GM10847 (cell line): ENCODE measurements around the gene ARHGAP18.

Experiments used
- POLR2A ChIP-seq: IDR thresholded peaks from 2 replicates; pipeline ENCODE4 v1.6.1; 2011; ENCODE audit not compliant: insufficient read length; ENCODE audit errors: extremely low read depth

The ARHGAP18 gene

DNA sequence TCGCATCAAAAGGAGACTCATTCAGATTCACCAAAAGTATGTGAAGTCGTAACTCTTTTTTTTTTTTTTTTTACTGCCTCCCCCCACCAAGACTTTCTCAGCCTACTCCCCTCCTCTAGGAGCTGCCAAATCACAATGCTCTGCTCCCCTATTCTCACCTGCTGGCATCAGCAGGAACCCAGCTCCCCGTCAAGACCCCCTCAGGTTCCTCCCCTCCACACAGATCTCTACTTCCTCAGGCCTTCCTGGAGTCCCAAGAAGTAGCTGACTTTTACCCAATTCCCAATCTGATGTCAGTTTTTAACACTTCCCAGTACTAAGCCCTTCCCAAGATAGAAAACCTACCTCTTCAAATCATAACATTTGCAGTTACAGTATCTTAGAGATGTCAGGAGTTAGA, 39.3 kb downstream of the ARHGAP18 start:
- TF ChIP-seq POLR2A: no peak

DNA sequence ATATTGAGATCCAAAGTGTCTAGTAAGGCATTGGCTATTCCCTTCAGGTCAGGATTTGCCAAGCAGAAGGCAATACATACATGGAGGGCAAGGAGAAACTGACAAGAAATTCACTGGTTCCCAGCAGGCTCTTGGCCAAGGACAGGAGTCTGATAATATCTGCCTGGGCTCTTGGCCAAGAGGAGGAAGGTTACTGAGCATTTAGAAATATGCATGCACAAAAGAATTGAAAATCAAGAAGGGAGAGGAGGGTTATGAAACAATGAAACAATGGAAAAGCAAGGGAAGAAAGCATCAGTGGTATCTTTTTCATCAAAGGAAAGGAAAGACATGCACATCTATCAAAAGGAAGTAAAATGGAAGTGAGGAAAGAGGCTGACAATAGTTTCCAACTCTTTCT, 42.4 kb downstream of the ARHGAP18 start:
- TF ChIP-seq POLR2A: no peak

DNA sequence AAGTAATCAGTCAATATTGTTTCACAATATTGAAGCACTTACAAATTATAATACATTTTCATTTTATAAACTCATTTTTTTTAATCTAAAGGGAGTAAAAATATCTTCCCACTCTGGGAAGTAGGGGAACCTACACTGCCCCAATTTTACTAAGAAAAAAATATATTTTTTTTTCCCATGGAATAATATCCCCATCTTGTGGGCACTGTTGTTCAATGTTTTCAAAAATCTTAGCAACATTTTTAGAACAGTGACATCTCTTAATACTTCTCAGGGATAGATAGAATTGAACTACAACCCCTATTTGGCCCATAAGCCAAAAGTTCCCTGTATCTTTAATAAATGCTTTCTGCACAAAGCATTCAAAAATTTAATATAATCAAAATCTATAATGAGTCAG, 42.9 kb downstream of the ARHGAP18 start:
- TF ChIP-seq POLR2A: no peak

DNA sequence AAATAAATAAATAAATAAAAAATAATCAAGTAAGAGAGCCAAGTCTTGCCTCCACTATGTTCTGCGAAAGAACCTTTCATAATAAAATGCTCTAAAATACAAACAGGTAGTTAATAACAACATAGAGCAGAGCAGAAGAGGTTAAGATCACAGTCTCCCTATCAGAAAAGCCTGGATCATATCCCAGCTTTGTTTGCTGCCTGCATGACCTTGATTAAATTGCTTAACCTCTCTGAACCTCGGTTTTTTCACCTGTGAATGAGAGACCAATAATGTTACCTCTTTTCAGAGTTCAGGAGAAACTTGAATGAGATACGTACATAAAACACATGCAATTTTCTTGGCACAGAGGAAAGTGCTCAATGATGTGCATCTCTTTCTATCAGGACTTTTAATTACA, 44.4 kb downstream of the ARHGAP18 start:
- no peak for TF ChIP-seq POLR2A

DNA sequence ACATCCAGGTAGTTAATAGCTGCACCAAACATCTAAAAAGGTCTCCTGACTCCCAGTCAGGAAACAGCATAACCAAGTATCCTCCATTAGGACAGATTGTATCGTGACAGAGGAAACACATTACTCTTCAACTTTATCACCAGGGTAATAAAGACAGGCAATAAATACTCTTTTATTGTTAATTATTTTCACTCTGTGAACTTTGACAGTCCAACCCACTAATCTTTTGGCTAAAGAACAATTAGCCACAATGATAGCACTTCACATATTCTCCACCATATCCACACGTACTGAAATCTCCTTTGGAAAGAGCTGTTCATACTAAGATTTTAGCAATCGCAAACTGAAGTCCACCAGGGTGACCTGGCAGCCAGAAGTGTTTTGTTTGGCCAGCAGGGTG, 46.4 kb downstream of the ARHGAP18 start:
- TF ChIP-seq POLR2A: no peak

DNA sequence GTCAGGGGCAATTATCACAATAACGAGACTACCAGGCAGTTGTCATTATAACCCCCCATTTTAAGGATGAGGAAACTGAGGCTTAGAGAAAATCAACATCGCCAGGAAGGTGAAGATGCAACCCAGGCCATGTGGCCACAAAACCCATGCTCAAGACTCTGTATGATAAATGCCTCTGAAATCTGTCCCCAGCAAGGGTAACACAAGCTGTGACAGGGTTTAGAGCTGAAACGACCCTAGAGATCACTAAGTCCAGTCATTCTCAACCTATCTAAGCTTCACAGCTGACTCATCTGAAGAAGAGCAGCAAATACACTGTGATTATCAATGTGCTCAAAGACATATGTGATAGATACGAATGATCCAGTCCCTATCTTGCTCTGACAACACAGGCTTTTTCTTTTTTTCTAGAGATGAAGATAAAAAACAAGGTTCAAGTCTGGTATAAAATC, 47.0 kb downstream of the ARHGAP18 start:
- TF ChIP-seq POLR2A: no peak

DNA sequence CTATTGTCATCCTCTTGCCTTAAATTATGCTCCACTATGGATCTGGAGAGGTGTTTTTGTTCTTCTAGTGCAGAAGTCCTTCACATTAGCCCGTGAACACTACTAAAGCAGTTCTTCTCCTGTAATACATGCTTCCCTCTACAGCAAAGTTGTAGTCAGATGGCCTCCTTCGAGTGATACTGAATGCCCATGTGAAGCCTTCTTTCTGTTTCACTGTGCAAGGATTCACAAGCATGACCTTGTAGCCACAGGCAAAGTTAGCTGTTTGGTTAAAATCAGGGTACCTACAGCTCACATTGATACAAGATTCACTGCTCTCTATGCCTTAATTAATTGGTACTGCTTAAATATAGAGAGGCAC, 47.6 kb downstream of the ARHGAP18 start:
- no peak for TF ChIP-seq POLR2A

DNA sequence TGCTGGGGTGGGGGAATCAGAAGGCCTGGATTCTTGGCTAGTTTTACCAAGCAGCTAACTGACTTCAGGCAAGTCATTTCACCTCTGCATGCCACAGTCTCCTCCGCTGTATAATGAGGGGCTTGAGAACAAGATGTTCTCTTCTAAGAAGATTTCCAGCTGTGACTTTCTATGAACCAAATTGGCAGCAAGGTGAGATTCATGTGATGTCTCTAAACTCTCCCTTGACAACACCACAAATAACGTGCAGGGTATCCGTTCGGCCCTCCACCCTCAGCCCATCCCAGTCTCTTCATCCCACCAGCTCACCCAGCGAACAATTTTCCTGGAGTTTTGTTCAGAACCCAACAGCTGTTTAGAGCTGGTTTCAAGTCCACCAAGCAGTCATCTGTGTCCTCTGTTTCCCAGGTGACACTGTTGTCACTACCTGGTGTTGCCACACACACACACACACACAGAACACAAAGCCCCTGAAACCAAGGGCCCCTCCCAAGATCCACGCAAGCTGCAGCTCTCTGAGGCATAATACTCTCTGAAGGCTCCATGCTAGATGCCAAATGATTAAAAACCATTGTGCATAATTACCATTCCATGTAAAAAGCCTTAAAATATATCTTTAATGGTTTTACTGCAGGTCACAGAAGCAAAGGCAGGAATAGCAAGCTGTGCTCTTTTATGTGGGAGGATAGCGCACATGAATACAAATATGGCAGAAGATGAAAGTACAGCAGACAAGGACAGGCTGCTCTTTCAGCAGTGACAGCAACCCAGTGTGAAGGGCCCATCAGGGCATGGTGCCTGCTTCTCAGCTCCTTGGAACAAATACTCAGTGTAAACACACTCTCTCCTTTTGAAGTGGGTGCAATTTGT, 48.2 kb downstream of the ARHGAP18 start:
- no peak for TF ChIP-seq POLR2A

DNA sequence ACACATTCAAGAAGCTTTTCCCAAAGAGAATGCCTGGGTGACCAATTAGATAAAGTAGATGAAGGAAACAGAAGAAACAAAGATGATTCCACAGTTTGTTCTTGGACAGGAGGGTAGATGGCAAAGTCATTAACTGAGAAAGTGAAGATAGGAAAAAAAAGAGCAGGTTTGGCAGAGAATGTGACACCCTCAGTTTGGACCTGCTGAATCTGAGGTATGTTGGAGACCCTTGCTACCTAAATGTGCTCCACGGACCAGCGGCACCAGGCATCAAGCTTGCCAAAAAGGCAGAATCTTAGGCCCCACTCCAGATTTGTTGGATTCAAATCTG, 49.7 kb downstream of the ARHGAP18 start:
- TF ChIP-seq POLR2A: no peak

DNA sequence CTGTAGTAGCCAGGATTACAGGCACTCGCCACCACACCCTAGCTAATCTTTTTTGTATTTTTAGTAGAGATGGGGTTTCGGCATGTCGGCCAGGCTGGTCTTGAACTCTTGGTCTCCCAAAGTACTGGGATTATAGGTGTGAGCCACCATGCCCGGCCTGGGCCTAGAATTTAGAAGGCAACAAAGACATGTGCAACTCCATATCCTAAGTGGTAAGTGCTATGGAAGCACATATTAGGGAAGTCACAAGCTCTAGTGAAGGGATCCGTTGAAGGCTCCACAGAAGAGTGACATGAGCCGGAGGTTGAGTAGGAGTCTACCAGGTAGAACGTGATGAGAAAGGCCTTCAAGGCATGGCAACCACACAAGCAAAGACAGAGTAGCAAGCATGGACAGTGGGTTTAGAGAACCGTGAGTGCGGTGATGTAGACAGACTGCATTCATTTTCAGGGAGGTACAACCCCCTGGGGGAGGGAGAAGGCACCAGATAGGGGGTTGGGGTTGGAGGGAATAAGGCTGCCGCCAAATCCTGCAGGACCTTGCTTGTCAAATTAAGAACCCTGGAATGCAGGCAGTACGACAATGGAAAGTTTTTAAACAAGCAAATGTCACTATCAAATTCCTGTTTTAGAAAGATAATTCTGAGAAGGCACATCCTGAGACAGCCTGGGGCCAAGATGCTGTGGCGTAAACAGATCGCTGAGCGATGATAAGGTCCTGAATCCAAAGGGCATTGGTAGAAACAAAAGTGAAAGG, 50.2 kb downstream of the ARHGAP18 start:
- TF ChIP-seq POLR2A: no peak

DNA sequence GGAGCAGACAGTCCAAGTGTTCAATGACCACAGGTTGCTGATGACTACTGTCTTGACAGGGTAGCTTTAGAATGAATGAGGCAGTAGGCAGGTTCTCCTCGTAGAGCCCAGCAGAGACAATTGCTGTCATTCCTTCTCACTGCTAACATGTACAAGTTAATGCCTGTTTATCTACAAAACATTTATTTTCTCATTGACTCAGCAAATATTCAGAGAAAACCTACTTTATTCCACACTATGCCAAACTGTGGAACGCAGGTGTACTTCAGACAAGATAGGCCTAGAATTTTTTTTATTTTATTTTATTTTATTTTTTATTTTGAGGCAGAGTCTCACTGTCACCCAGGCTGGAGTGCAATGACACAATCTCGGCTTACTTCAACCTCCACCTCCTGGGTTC, 50.8 kb downstream of the ARHGAP18 start:
- TF ChIP-seq POLR2A: no peak

DNA sequence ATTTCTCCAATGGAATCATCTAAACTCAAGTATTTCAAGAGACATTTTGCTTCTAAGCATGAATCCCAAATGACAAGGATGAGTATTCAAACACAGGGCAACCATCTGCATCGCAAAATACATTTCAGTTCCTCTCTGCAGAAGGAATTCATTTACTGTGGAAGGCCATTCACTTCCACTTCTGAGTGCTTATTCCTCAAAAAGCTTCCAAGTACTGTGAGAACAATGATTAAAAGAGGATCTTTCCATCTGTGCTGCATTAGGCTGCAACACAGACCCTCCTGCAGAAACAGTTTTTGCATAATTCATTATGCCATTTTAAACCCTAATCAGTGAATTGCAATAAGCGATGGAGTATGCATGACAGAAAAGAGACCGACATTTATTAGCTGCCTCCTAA, 52.5 kb downstream of the ARHGAP18 start:
- TF ChIP-seq POLR2A: no peak

DNA sequence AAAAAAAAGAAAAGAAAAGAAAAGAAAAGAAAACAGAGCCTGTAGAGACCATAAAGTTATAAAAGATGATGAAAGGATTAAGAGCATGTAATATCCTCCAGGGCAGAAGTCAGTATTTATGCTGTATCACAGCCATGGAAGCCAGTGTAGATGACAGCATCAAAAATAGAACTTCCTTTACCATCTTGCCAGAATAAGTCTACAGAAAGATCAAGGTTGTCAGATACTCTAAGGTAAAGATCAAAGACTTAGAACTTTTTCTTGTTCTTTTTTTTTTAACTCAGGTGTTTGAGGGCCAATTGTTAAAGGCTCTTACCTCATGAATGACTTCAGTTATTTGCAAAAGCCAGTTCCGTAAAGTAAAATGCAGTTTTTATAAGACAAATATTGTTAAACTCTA, 54.6 kb downstream of the ARHGAP18 start:
- no peak for TF ChIP-seq POLR2A

DNA sequence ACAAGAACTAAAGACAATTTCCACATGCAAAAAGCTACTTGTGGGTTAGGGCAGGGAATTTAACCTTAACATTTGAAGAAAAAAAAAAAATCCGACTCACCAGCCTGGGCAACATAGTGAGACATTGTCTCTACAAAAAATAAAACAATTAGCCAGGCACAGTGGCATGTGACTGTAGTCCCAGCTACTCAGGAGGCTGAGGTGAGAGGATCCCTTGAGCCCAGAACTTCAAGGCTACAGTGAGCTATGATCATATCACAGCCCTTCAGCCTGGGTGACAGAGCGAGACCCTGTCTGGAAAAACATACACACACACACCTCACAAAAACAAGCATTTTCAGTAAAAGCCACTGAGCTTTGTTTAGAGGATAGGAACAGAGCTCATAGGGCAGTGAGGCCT, 56.2 kb downstream of the ARHGAP18 start:
- TF ChIP-seq POLR2A: no peak

DNA sequence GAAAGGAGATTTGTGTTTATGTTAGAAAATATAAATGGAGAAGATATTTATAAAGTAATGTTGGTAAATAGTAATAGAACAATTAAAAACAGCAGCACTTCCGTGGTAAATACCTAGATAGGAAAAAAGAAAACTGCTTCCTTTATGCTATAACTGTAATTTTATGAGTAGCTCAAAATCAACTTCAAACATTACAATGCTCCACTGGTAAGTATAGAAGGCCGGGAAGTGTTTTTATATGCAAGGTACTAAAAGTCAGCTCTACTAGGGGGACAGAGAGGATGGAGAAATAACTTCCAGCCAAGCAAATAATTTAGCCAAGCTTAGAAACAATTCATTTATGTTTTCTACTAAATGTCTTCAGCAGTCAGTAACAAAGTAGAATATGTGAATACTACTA, 56.7 kb downstream of the ARHGAP18 start:
- TF ChIP-seq POLR2A: no peak

DNA sequence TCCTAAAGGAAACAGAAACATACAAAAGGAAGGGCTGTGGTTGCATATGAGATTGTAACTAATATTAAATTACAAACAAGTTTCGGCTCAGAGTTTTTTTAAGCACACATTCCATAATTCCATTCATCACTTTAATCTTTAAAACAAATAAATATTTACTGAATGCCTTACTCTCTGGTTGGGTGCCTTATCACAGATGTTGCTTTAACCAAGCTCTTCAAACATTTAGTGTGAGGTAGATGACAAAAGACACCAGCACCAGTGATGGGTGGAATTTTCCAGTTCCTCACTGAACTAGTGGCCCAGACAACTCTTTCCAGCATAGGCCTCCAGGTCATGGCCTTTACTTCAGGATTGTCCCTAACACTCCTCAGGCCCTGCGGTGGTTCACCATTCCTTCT, 58.7 kb downstream of the ARHGAP18 start:
- TF ChIP-seq POLR2A: no peak
